SU-DHL-6 (cell line): Measurements from ENCODE around the gene MGMT.

Source experiments
- H2AFZ ChIP-seq: fragments of 200-600 bp; sonication (generic); 2 replicates; pipeline ENCODE4 v1.6.1; 2014; ENCODE audit warnings: low read depth, mild to moderate bottlenecking, moderate library complexity, mixed read lengths, antibody characterized with exemption, low read length; ENCODE audit not compliant: severe bottlenecking
- H3F3A ChIP-seq: fragments of 200-600 bp; shearing (Covaris generic); 2 replicates; pipeline ENCODE4 v1.6.0; 2016; ENCODE audit warnings: antibody characterized with exemption, mild to moderate bottlenecking; ENCODE audit not compliant: insufficient read depth
- H3K27ac ChIP-seq: fragments of 200-600 bp; sonication (generic); 2 replicates; pipeline ENCODE4 v1.5.1; 2016; ENCODE audit warnings: low read depth, mild to moderate bottlenecking, low read length, moderate library complexity, mixed read lengths
- H3K27me3 ChIP-seq: fragments of 200-600 bp; sonication (generic), shearing (Covaris generic); 2 replicates; pipeline ENCODE4 v1.6.0; 2014; ENCODE audit warnings: mild to moderate bottlenecking, low read length
- H3K36me3 ChIP-seq: fragments of 200-600 bp; sonication (generic); 2 replicates; pipeline ENCODE4 v1.6.1; 2014; ENCODE audit warnings: mild to moderate bottlenecking, low read length, mixed read lengths
- H3K4me2 ChIP-seq: fragments of 300-600, 200-600 bp; shearing (Covaris generic), sonication (generic); 2 replicates; pipeline ENCODE4 v1.6.0; 2014; ENCODE audit warnings: low read length, low read depth, mild to moderate bottlenecking; ENCODE audit not compliant: poor library complexity, severe bottlenecking
- H3K4me3 ChIP-seq: fragments of 200-600 bp; sonication (generic); 2 replicates; pipeline ENCODE4 v1.5.1; 2014; ENCODE audit warnings: antibody characterized with exemption, low read length, mild to moderate bottlenecking, mixed read lengths; ENCODE audit not compliant: insufficient read depth, poor library complexity, severe bottlenecking
- H3K79me2 ChIP-seq: fragments of 200-600 bp; sonication (generic); 2 replicates; pipeline ENCODE4 v1.6.1; 2014; ENCODE audit warnings: mild to moderate bottlenecking, low read length, moderate library complexity; ENCODE audit not compliant: insufficient read depth
- H3K9ac ChIP-seq: fragments of 200-600 bp; sonication (generic); 2 replicates; pipeline ENCODE4 v1.7.0; 2014; ENCODE audit warnings: mild to moderate bottlenecking, low read length
- H3K9me2 ChIP-seq: fragments of 200-600 bp; sonication (generic); replicated peaks from 2 replicates; pipeline ENCODE4 v1.6.1; 2014; ENCODE audit warnings: low read length; ENCODE audit not compliant: insufficient read depth
- H3K9me3 ChIP-seq: fragments of 200-600 bp; sonication (generic); 2 replicates; pipeline ENCODE4 v1.6.1; 2014; ENCODE audit warnings: low read length, mixed read lengths; ENCODE audit not compliant: insufficient read depth
- H4K20me1 ChIP-seq: fragments of 200-600 bp; sonication (generic); 2 replicates; pipeline ENCODE4 v1.6.1; 2014; ENCODE audit warnings: low read depth, mild to moderate bottlenecking, antibody characterized with exemption, low read length, moderate library complexity, mixed read lengths
- EZH2phosphoT487 ChIP-seq: fragments of 200-600 bp; sonication (generic), shearing (Covaris generic); conservative IDR thresholded peaks from 2 replicates; pipeline ENCODE4 v1.6.1; 2018; ENCODE audit warnings: mild to moderate bottlenecking, antibody characterized with exemption, low read length, moderate library complexity, mixed read lengths
- TF ChIP-seq, protein P1 (sequence below): fragments of 200-600 bp; sonication (generic); IDR thresholded peaks from one replicate; pipeline ENCODE4 v1.5.1; 2017; ENCODE audit warnings: antibody characterized with exemption, mild to moderate bottlenecking, low read length, moderate library complexity; ENCODE audit not compliant: insufficient read depth, poor library complexity, severe bottlenecking

The MGMT gene

DNA sequence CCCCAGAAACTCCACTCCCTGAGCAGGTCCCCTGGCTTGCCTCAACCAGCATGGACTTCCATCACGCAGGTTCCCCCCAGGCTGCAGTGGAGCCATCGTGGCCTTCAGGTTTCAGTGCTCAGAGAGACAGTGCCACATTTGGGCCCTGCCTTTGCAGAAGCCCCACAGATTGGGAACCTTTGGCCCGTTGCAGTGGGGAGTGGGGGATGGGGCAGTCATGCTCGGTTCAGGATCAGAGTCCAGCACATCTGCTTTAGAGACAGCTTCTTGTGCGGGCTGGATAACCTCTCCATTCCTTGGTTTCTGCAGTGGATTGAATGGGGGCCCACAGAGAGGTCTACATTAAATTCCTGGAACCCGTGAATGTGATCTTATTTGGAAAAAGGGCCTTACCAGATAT lies 313.2 kb downstream of the MGMT start:
- H3K4me3 ChIP-seq, result no peak overlapping the region
- H4K20me1 ChIP-seq, result no peaks in the 10 kb centered on the region
- TF ChIP-seq, protein P1, sequence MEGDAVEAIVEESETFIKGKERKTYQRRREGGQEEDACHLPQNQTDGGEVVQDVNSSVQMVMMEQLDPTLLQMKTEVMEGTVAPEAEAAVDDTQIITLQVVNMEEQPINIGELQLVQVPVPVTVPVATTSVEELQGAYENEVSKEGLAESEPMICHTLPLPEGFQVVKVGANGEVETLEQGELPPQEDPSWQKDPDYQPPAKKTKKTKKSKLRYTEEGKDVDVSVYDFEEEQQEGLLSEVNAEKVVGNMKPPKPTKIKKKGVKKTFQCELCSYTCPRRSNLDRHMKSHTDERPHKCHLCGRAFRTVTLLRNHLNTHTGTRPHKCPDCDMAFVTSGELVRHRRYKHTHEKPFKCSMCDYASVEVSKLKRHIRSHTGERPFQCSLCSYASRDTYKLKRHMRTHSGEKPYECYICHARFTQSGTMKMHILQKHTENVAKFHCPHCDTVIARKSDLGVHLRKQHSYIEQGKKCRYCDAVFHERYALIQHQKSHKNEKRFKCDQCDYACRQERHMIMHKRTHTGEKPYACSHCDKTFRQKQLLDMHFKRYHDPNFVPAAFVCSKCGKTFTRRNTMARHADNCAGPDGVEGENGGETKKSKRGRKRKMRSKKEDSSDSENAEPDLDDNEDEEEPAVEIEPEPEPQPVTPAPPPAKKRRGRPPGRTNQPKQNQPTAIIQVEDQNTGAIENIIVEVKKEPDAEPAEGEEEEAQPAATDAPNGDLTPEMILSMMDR, result no peak
- TF ChIP-seq EZH2phosphoT487, result no peak
- no peaks in the 10 kb centered on the region for H3F3A ChIP-seq
- H3K9me3 ChIP-seq, result no peaks in the 10 kb centered on the region
- H3K27me3 ChIP-seq, result no peaks in the 10 kb centered on the region
- H3K4me2 ChIP-seq, result no peak overlapping the region
- H3K9me2 ChIP-seq, result no peaks in the 10 kb centered on the region
- H3K27ac ChIP-seq, result no peak overlapping the region
- no peaks in the 10 kb centered on the region for H3K79me2 ChIP-seq
- no peaks in the 10 kb centered on the region for H3K36me3 ChIP-seq
- H3K9ac ChIP-seq, result no peak overlapping the region
- no peak overlapping the region for H2AFZ ChIP-seq

DNA sequence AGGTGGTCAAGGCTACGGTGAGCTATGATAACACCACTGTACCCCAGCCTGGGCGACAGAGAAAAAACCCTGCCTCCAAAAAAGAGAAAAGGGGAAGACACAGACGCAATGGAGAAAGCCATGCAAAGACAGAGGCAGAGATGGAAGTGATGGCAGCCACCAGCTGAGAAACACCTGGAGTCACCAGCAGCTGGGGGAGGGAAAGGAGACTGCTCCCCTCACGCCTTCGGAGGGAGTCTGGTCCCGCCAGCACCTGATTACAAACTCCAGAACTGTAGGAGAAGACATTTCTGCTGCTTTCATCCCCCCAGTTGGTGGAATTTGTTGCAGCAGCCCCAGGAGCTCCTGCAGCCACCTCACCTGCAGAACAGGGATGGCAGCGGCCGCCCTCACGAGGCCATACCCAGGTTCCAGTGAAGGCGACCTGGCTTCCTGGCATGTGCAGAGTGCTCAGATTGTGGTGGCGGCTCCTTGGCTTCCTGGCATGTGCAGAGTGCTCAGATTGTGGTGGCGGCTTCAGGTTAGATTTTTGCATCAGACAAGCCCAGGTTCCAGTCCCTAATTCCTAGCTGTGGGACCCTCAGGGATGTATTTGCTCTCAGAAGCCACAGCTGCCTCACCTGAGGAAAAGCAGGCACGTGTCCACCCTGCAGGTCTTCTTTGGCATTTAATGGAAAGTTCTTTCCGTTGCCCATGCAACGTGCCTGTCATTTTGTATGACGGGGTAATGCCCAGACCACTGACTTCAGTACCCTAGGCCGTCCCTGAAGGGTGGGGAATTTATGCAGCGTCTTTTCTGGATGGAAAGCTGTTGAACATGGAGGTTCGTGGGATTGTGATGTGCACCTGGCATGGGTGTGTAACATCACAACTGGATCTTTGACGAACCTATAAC lies 314.1 kb downstream of the MGMT start:
- Histone ChIP-seq H3K9me2 (no peaks in the 10 kb centered on the region), H2AFZ (no peak overlapping the region), H3K36me3 (no peaks in the 10 kb centered on the region), H4K20me1 (no peaks in the 10 kb centered on the region), H3K9ac (no peak overlapping the region), H3K9me3 (no peaks in the 10 kb centered on the region), H3K79me2 (no peaks in the 10 kb centered on the region), H3K4me3 (no peak overlapping the region), H3K27me3 (no peaks in the 10 kb centered on the region), H3K4me2 (no peak overlapping the region), H3F3A (no peaks in the 10 kb centered on the region), H3K27ac (no peak overlapping the region)
- TF ChIP-seq, protein P1, result no peak
- TF ChIP-seq EZH2phosphoT487, result no peak

DNA sequence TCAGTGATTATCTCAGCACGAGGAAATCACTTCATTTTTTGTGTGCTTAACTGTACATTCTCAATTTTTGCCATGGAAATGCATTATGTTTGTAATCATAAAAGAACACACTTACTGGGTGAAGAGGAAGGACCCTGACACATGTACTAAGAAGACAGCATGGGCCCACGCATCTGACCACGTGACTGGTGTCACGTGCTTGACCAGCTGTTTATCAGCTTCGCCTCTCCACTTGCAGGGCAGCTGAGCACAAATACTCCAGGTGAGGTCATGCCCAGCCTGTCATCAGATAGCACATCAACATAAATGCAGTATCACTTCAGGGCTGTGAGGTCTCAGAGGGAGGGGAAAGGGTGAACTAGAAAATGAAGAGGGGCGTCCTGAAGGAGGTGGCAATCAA lies 317.2 kb downstream of the MGMT start:
- Histone ChIP-seq H3K79me2 (no peaks in the 10 kb centered on the region), H3F3A (no peaks in the 10 kb centered on the region), H3K9me3 (no peaks in the 10 kb centered on the region), H3K9me2 (no peaks in the 10 kb centered on the region), H3K27ac (no peak overlapping the region), H4K20me1 (no peaks in the 10 kb centered on the region), H3K4me2 (no peak overlapping the region), H2AFZ (no peak overlapping the region), H3K9ac (no peak overlapping the region), H3K36me3 (no peaks in the 10 kb centered on the region), H3K4me3 (no peak overlapping the region), H3K27me3 (no peaks in the 10 kb centered on the region)
- TF ChIP-seq EZH2phosphoT487, result no peak
- TF ChIP-seq, protein P1, result no peak
